C4-2B (cell line): ENCODE measurements around the gene HNRNPH1.
A peak's percentile ranks its signal among the peaks of the same experiment; 100 is the strongest.
"Not testable (repeated sequence)": the region's sequence is repeated elsewhere in the genome, so short reads cannot be mapped to it uniquely, and the experiment has no call there.

Experiments used
- H3K27ac ChIP-seq: fragments of 450-650 bp; 2 replicates; pipeline ENCODE4 v1.5.1; 2017
- CTCF ChIP-seq: fragments of 450-650 bp; conservative IDR thresholded peaks from 2 replicates; pipeline ENCODE4 v1.5.1; 2017; ENCODE audit warnings: mild to moderate bottlenecking
- ZFX ChIP-seq: fragments of 450-650 bp; IDR thresholded peaks from 2 replicates; pipeline ENCODE4 v1.6.1; 2017

HNRNPH1 gene, protein sequence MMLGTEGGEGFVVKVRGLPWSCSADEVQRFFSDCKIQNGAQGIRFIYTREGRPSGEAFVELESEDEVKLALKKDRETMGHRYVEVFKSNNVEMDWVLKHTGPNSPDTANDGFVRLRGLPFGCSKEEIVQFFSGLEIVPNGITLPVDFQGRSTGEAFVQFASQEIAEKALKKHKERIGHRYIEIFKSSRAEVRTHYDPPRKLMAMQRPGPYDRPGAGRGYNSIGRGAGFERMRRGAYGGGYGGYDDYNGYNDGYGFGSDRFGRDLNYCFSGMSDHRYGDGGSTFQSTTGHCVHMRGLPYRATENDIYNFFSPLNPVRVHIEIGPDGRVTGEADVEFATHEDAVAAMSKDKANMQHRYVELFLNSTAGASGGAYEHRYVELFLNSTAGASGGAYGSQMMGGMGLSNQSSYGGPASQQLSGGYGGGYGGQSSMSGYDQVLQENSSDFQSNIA

GRCh38 chr5:179623003-179623905 is at the start of gene HNRNPH1:
HNRNPH1 (minus strand) TSS chr5:179623671; CDS start chr5:179623133, 538 bp downstream.
- TF ChIP-seq CTCF: no peak; the same call in 1 of the 2 replicates
- TF ChIP-seq ZFX: peak; percentile 97
- peak within 1 kb of the TSS; percentile 100 for H3K27ac ChIP-seq

- no peak overlapping the region for H3K27ac ChIP-seq
- TF ChIP-seq CTCF (no peak), ZFX (no peak)
Observed at GRCh38 chr5:179668391-179668790, 44.9 kb upstream of the HNRNPH1 start.

DNA sequence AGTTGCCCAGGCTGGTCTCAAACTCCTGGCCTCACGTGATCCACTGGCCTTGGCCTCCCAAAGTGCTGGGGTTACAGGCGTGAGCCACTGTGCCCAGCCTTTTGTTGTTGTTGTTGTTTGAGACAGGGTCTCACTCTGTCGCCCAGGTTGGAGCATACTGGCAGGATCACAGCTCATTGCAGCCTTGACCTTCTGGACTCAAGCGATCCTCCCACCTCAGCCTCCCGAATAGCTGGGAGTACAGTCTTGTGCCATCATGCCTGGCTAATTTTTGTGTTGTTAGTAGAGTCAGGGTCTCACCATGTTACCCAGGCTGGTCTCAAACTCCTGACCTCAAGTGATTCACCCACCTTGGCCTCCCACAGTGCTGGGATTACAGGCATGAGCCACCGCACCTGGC is 38.2 kb upstream of the HNRNPH1 start:
- H3K27ac ChIP-seq: not testable (repeated sequence)

DNA sequence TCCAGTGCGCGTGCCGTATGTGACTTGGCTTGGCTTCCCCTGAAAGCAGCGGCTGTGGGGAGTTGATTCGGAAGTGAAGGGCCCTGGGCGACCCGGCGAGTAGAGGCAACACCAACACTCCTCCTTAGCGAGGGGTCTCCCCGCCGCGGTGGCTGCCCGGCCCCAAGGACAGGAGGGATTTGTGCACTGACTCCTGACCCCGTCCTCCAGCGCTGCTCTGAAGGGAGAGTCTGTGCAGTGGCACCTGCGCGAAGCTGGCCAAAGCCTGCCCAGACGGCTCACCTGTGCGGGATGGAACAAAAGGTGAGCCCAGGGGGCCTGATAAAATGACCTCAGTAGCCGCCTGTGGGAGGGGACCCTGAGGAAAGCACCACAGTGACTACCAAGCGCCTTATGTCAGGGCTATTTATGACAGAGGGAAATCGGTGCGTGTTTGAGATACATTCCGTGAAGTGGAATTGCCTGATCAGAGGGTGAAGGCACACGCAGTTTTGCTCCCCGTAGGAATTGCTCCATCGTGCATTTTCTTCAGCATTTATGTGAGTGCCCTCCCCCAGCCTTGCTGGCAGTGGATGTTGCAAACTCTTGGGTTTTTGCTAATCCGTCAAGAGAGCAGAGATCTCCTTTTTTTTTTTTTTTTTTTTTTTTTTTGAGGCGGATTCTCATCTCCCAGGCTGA is 34.8 kb upstream of the HNRNPH1 start:
- peak overlapping the region; percentile 71 for H3K27ac ChIP-seq

- H3K27ac ChIP-seq: not testable (repeated sequence)
Observed at GRCh38 chr5:179657302-179658178, 34.1 kb upstream of the HNRNPH1 start.

DNA sequence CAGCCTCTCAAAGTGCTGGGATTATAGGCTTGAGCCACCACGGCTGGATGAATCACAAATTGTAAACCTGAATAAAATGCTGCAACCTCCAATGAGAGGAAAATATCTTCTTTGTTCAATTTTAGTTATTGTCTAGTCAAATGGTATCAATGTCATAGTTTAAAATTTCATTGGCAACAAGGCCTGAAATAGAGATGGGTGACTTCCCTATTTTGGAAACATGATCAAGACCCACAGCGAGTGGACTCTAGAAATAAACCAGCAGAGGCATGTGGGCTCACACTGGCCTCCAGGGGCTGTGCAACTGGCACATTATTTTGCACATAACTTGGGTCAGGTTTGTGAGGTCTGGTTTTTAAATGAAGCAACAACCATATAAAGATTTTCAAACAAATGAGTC is 29.7 kb upstream of the HNRNPH1 start:
- H3K27ac ChIP-seq: not testable (repeated sequence)

DNA sequence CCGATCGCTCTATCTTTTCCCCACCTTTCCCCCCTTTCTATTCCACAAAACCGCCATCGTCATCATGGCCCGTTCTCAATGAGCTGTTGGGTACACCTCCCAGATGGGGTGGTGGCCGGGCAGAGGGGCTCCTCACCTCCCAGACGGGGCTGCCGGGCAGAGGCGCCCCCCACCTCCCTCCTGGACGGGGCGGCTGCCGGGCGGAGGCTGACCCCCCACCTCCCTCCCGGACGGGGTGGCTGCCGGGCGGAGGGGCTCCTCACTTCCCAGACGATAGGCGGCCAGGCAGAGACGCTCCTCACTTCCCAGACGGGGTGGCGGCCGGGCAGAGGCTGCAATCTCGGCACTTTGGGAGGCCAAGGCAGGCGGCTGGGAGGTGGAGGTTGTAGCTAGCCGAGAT is 26.8 kb upstream of the HNRNPH1 start:
- H3K27ac ChIP-seq: not testable (repeated sequence)

- not testable (repeated sequence) for H3K27ac ChIP-seq
Observed at GRCh38 chr5:179649166-179649703, 25.8 kb upstream of the HNRNPH1 start.

- TF ChIP-seq CTCF (no peak), ZFX (no peak)
- H3K27ac ChIP-seq: no peak overlapping the region
Observed at GRCh38 chr5:179648410-179648809, 24.9 kb upstream of the HNRNPH1 start.

DNA sequence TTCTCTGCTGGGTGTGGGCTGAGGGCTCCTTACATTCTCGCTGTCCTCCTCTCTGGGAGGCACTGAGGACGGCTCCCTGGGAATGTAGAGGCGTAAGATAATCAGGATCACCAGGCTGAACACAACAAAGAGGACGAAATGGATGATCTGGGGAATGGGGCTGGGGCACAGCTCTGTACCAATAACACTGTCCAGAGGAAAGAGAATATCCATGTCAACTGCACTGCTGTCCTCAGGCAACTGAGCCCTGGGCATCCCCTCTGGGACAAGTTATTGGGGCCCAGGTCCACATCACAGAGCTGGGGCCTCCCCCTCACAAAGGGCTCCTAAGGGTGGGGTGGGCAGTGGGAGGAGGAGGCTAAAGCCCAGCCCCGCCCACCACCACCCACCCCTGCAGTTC is 21.3 kb upstream of the HNRNPH1 start:
- H3K27ac ChIP-seq: not testable (repeated sequence)

DNA sequence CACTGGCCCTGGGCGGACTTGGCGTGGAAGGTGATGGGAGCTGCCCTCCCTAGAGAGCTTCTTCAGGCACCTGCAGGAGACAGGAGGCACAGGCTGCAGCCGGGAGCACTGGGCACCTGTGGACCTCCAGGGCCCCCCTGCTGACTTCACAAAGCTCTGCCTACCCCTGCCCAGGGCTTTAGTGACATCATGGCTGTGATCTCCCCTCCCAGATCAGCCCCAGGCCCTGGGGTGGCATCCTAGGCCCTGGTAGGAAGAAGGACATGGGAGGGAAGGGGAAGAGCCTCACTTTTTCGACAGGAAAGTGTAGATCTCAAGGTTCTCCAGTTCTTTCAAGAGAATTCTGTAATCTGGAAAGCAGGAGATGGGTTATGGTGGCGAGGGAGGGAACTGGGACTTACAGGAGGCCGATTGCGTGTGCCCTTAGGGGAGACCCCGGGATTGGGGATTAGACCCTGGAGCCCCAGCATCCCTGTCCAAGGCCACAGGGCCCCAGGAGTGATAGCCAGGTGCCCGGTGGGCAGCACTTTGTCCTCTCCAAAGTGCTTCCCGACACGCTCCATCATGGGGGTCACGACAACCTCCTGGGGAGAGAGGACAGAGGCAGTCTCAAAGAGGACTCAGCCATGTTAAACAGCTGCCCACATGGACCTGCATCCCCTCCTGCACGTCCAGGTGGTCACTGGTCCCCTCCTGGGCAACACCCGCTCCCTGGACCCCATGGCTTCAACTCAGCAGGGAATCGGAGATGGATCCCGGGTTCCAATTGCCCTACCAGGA is 19.9 kb upstream of the HNRNPH1 start:
- not testable (repeated sequence) for H3K27ac ChIP-seq

DNA sequence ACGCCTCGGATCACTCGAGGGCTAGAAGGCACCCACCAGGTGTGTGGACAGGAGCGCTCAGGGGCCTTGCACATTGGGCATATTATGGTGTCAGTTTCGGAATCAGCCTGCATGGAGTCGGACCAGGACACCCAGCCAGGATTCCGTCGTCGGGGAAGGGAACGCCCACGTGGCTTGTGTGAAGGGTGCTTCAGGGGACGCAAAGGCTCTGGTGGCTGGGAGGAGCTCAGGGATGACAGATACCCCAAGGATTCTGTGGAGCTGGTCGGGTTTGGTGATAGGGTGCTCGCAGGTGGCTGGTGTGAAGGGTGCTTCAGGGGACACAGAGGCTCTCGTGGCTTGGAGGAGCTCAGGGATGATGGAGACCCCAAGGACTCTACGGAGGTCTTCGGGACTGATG is 19.2 kb upstream of the HNRNPH1 start:
- not testable (repeated sequence) for H3K27ac ChIP-seq

DNA sequence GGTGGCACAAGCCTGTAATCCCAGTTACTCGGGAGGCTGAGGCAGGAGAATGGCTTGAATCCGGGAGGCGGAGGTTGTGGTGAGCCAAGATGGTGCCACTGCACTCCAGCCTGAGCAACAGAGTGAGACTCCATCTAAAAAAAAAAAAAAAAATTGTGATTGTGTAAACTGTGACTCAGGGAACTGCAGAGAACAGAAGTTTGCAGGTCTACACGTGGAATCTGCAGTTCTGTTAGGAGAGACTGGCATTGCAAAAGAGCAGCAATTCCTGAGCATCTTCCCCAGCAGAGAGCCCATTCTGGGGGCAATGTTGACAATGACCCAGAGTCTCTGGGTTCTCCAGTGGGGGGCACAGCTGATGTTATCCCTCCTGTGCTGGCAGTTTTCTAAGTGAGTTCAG is 18.3 kb upstream of the HNRNPH1 start:
- H3K27ac ChIP-seq: not testable (repeated sequence)

- H3K27ac ChIP-seq: not testable (repeated sequence)
Observed at GRCh38 chr5:179639296-179639695, 15.8 kb upstream of the HNRNPH1 start.
